Panc1 (cell line): ENCODE data around the gene MYL3. TPM values are rescaled to one million over a fixed set of nuclear protein-coding genes. Genes with fewer than 3 reads are reported as not detected.

ENCODE experiments used
- ATAC-seq: fragments of 200-7000 bp; cut with Tn5 transposase; 2 replicates; pipeline ENCODE4 v1.9.1; 2020; ENCODE audit warnings: mild to moderate bottlenecking, moderate library complexity
- BruUV-seq: library from RNA; stranded (reverse); fragments of 400-500 nt; replicated peaks from 2 replicates; lab custom pipeline; 2021; lab: Mats Ljungman, UMichigan
- CTCF ChIA-PET: fragments of 300-600 bp; sonication (Branson Sonifier 250); formaldehyde crosslinking; loops from one replicate; lab custom pipeline; 2022; ENCODE audit warnings: antibody characterized with exemption; lab: Charles Lee
- POLR2A ChIA-PET: fragments of 300-600 bp; sonication (Branson Sonifier 250); formaldehyde crosslinking; loops from one replicate; lab custom pipeline; 2022; ENCODE audit warnings: antibody characterized with exemption; lab: Charles Lee
- DNase-seq: peaks from one replicate; pipeline ENCODE4 v3.0.0-alpha.2; 2010; ENCODE audit warnings: low read depth, low spot score
- H3K27ac ChIP-seq: 2 replicates; pipeline ENCODE4 v1.5.1; 2011; ENCODE audit warnings: mild to moderate bottlenecking, low read length, inconsistent platforms
- H3K27me3 ChIP-seq: fragments of 200-500 bp; sonication (Bioruptor generic); 2 replicates; pipeline ENCODE4 v1.6.0; 2014; ENCODE audit warnings: low read length, inconsistent platforms; ENCODE audit not compliant: control insufficient read depth, insufficient read depth
- H3K36me3 ChIP-seq: fragments of 200-500 bp; sonication (Bioruptor generic); 2 replicates; pipeline ENCODE4 v1.5.1; 2014; ENCODE audit warnings: inconsistent platforms, mild to moderate bottlenecking, low read length, moderate library complexity; ENCODE audit not compliant: control insufficient read depth, insufficient read depth
- H3K4me1 ChIP-seq: 2 replicates; pipeline ENCODE4 v1.5.1; 2011; ENCODE audit warnings: inconsistent platforms, mild to moderate bottlenecking, low read length, moderate library complexity; ENCODE audit not compliant: control insufficient read depth, insufficient read depth
- H3K4me3 ChIP-seq, 2 experiments: 2 replicates each; pipeline ENCODE4 v1.5.1; 2011 to 2012; ENCODE audit warnings: low read depth in 2 of 2, low read length in 2 of 2, mild to moderate bottlenecking in 2 of 2, inconsistent platforms in 1 of 2, moderate library complexity in 1 of 2
- H3K9me3 ChIP-seq: fragments of 200-500 bp; sonication (Bioruptor generic); 2 replicates; pipeline ENCODE4 v1.5.1; 2014; ENCODE audit warnings: low read depth, mild to moderate bottlenecking, inconsistent platforms, low read length, moderate library complexity; ENCODE audit not compliant: control insufficient read depth, insufficient read depth
- POLR2AphosphoS5 ChIP-seq: IDR thresholded peaks from 2 replicates; pipeline ENCODE4 v1.6.1; 2012; ENCODE audit warnings: mild to moderate bottlenecking, low read depth, low read length, moderate library complexity
- SIN3A ChIP-seq: IDR thresholded peaks from 2 replicates; pipeline ENCODE4 v1.6.1; 2012; ENCODE audit warnings: low read depth, mild to moderate bottlenecking, low read length, moderate library complexity, borderline replicate concordance; ENCODE audit not compliant: insufficient read depth
- TCF7L2 ChIP-seq: IDR thresholded peaks from 2 replicates; pipeline ENCODE4 v1.6.1; 2011; ENCODE audit warnings: mild to moderate bottlenecking, low read depth, low read length, inconsistent platforms
- in situ Hi-C: cut with HindIII; loops from 2 replicates; pipeline ENCODE4 v1.10.0; 2016; ENCODE audit warnings: low sequenced_read_pairs, low pct_unique_long_range_greater_than_20kb
- intact Hi-C: fragments of 100-400 bp; cut with micrococcal nuclease; formaldehyde crosslinking; loops from one replicate; pipeline ENCODE4 v1.10.0; 2022; ENCODE audit not compliant: unreplicated experiment
- total RNA-seq: library from RNA; stranded (reverse); gene quantifications from one replicate; pipeline ENCODE4 v1.2.1, GENCODE V29; 2021; ENCODE audit not compliant: unreplicated experiment
- TF ChIP-seq, protein P1 (sequence below), 2 experiments: IDR thresholded peaks; 2 replicates each; pipeline ENCODE4 v1.6.1; 2011 to 2012; ENCODE audit warnings: low read depth in 2 of 2, control low read depth in 1 of 2, low read length in 1 of 2, mild to moderate bottlenecking in 1 of 2, moderate library complexity in 1 of 2; ENCODE audit not compliant: insufficient read depth in 1 of 2
- TF ChIP-seq, protein P2 (sequence below): fragments of 450-650 bp; IDR thresholded peaks from 2 replicates; pipeline ENCODE4 v1.5.1; 2017; ENCODE audit warnings: mild to moderate bottlenecking

Gene MYL3
- total RNA-seq, 1 experiment from 2014 or later = not detected

DNA sequence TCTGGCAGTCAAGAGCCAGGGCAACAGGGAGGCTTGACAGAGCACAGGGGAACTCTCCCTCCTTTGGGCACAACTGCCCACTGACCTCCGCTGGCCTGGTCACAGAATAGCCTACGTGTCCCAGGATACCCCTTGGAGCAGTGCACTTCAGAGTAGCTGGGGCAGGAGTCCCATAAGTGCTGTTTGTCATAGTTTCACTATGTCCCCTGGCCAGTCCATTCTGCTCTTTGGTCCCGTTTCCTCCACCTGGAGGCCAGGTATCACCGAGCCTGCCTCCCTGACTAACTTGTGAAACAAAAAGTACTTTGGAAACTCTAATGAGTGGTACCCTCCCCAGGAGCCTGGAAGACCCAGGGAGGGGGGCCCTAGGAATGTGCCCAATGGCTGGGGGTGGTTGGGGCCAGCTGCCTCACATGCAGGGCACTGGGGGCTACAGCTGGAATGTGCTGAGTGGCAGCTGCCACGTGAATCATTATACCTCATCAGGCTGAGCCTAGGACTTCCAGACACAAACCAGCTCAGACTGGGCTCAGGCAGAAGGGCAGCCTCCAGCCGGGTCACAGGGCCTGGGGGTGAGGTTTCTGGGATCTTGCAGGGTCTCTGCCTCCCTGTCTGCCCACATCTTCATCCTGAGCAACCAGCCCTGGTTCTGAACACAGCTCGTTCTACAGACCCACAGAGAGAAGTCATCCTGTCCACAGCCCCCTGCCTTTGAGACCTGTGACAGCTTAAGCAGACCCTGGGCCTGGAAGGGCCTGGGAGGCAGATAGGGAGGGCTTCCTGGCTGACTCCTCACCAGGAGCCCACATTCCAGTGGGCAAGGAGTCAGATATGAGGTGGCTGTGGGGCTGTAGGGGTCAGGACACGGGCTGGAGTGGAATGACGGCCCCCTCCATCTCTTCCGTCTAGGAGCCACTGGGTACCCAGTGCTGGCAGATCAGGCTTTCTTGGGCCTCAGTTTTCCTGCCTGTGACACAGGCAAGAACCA lies 13.4 kb upstream of the MYL3 start:
- Histone ChIP-seq H3K9me3 (no peaks in the 10 kb centered on the region), H3K36me3 (no peaks in the 10 kb centered on the region), H3K4me1 (no peaks in the 10 kb centered on the region), H3K4me3 (no peak overlapping the region), H3K27ac (no peak overlapping the region), H3K27me3 (no peaks in the 10 kb centered on the region)
- POLR2A ChIA-PET = no interaction called here
- DNase-seq (no peak), ATAC-seq (no peak)
- no TSS peak for BruUV-seq
- intact Hi-C loops (no loop called here), in situ Hi-C loops (no loop called here)
- CTCF ChIA-PET = no interaction called here
- TF ChIP-seq, protein P1, sequence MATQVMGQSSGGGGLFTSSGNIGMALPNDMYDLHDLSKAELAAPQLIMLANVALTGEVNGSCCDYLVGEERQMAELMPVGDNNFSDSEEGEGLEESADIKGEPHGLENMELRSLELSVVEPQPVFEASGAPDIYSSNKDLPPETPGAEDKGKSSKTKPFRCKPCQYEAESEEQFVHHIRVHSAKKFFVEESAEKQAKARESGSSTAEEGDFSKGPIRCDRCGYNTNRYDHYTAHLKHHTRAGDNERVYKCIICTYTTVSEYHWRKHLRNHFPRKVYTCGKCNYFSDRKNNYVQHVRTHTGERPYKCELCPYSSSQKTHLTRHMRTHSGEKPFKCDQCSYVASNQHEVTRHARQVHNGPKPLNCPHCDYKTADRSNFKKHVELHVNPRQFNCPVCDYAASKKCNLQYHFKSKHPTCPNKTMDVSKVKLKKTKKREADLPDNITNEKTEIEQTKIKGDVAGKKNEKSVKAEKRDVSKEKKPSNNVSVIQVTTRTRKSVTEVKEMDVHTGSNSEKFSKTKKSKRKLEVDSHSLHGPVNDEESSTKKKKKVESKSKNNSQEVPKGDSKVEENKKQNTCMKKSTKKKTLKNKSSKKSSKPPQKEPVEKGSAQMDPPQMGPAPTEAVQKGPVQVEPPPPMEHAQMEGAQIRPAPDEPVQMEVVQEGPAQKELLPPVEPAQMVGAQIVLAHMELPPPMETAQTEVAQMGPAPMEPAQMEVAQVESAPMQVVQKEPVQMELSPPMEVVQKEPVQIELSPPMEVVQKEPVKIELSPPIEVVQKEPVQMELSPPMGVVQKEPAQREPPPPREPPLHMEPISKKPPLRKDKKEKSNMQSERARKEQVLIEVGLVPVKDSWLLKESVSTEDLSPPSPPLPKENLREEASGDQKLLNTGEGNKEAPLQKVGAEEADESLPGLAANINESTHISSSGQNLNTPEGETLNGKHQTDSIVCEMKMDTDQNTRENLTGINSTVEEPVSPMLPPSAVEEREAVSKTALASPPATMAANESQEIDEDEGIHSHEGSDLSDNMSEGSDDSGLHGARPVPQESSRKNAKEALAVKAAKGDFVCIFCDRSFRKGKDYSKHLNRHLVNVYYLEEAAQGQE (IDR thresholded peaks at IDR 0.05; ENCODE audit: insufficient read depth in 1 of 2, low read depth in 2 of 2, low read length in 1 of 2) = no peak
- TF ChIP-seq TCF7L2 (no peak), POLR2AphosphoS5 (no peak), SIN3A (no peak)
- TF ChIP-seq, protein P2, sequence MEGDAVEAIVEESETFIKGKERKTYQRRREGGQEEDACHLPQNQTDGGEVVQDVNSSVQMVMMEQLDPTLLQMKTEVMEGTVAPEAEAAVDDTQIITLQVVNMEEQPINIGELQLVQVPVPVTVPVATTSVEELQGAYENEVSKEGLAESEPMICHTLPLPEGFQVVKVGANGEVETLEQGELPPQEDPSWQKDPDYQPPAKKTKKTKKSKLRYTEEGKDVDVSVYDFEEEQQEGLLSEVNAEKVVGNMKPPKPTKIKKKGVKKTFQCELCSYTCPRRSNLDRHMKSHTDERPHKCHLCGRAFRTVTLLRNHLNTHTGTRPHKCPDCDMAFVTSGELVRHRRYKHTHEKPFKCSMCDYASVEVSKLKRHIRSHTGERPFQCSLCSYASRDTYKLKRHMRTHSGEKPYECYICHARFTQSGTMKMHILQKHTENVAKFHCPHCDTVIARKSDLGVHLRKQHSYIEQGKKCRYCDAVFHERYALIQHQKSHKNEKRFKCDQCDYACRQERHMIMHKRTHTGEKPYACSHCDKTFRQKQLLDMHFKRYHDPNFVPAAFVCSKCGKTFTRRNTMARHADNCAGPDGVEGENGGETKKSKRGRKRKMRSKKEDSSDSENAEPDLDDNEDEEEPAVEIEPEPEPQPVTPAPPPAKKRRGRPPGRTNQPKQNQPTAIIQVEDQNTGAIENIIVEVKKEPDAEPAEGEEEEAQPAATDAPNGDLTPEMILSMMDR = no peak

DNA sequence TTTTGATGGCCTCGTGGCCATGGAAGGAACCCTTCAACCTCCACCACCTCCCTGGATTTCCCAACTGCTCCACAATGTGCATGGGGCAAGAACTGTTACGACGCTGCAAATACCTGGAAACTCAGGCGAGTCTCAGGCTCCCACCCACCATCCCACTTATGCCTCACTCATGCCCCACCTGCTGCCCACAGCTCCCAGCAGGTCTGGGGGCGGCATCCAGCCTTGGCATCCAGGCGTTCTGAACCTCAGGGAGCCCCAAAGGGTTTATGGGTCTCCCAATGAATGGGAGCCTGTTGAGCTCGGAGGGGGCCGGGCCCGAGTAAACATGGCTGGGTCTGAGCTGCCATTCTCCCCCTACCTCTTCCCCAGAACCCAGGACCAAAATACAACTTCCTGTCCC lies 12.3 kb upstream of the MYL3 start:
- POLR2A ChIA-PET = no interaction called here
- Histone ChIP-seq H3K27me3 (no peaks in the 10 kb centered on the region), H3K9me3 (no peaks in the 10 kb centered on the region), H3K4me1 (no peaks in the 10 kb centered on the region), H3K36me3 (no peaks in the 10 kb centered on the region), H3K27ac (no peak overlapping the region), H3K4me3 (no peak overlapping the region)
- in situ Hi-C loops = no loop called here
- CTCF ChIA-PET = no interaction called here
- ATAC-seq (no peak), DNase-seq (no peak)
- intact Hi-C loops = no loop called here
- TF ChIP-seq, protein P2 = no peak
- TF ChIP-seq, protein P1 (IDR thresholded peaks at IDR 0.05; ENCODE audit: insufficient read depth in 1 of 2, low read depth in 2 of 2, low read length in 1 of 2) = no peak
- no peak for TF ChIP-seq TCF7L2
- no peak for TF ChIP-seq POLR2AphosphoS5
- TF ChIP-seq SIN3A = no peak
- no TSS peak for BruUV-seq
